GOT3 (cell line): ENCODE data around the gene DUOX2.
"Not testable (repeated sequence)": the region's sequence is repeated elsewhere in the genome, so short reads cannot be mapped to it uniquely, and the experiment has no call there.

Experiments used
- DNase-seq: peaks from one replicate; lab custom pipeline; 2025; ENCODE audit warnings: mixed read lengths; lab: John Stamatoyannopoulos, UW

Gene DUOX2

DNA sequence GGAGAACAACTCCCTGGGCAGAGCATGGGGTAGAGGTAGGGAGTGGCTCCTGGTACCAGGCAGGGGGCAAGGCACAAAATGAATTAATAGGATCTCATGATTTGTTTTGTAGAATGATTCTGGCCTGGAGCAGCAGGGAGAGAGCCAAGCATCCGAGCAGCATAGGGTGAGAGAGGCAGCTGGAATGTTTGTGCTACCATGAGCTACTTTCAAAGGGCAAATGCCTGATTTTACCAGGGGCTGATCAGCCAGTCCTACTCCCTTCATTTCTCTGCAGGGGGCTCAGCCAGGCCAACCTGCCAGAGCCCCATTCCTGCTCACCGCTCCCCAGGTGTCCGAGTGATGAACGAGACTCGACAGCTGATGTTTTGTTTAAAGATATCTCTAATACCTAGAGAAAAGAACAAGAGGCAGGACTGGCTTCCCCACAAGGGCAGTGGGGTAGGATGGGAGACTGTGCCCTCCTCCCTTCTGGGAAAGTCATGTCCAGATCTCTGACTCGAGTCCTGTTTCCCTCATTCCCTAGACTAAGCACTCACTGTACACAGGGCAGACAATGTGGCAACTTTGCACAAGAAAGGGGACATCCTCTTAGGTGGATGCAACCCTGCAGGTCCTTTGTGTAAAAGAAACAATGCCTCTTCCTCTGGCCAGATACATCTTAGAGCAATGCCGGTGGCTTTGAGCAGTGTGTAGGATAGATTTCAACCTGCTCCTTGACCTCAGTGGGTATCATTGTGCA lies 12.9 kb downstream of the DUOX2 start:
- no peak for DNase-seq

DNA sequence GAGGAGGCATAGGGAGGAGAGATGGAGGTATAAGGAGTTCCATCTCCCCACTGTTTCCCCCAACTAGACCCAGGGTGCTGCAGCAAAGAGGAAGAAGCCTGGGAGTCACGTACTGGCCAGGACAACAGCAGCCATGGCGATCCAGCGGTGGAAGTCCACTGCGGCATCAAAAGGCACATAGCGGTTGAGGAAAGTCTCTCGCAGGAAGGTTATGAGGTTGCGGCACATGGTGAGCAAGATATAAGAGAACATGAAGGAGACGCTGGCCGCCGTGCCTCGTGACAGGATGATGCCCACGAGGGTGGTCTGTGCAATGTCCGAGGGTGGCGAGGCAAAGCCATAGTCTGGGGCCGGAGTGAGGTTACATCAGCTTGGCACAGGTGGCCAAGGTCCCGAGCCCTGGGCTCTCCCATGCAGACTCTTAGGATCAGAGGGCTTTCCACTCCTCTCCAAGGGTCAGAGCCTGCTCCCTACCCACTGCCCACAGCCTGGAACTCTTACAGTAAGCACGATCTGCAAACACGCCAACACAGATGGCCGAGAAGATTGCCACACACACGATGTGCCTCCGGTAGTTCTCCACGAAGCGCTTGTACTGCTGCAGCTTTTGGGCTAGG lies 14.3 kb downstream of the DUOX2 start:
- DNase-seq, result no peak

DNA sequence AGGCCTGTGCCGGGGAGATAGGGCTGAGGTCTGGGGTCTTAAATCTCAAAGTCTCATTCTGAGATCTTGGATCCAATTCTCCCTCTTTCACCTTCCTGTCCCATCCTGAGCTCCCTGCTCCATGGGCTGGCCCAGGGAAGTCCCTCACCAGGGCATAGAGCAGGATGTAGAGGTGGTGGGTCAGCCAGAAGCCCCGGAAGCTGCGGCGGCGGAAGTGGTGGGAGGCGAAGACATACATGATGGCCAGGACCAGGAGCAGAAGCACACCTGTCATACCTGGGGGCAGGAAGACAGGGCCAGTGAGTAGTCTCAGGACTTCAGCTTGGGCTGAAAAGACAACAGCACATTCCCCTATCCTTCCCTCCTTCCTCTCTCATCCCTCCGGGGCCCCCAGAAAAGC lies 16.5 kb downstream of the DUOX2 start:
- no peak for DNase-seq

DNA sequence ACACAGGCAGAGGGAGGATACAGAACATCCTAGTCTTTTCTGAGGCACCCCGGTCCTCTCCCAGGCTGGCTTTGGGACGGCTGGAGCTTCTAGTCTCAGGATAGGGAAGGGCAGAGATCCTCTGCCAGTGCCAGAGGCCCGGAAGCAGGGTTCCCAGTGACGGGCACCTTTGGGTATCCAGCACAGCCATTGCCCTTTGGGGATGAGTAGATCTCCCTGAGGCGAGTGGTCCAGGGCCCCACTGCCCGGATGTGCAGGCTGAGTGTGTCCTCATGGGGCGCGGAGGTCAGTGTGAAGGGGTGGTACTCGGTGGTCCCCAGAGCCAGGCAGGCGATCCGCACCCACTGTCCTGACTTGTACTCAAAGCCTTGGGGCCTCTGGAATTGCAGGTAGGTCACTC lies 18.3 kb downstream of the DUOX2 start:
- no peak for DNase-seq

DNA sequence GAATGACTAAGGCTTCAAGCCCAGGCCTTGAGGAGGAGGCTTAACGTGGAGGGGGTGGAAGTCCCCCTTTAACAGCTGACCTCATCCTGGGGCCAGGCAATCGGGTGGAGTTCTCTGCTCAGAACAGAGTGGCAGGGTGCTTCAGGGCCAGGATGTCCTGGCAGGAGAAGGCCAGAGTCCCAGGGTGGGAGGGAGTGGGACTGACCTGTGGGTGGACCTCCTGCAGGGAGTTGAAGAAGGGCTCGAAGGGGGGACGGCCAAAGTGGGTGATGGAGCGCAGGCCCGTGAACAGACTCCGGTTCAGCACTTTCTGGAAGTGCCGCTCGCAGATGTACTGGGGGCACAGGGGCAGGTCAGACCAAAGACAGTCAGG lies 19.6 kb downstream of the DUOX2 start:
- no peak for DNase-seq

DNA sequence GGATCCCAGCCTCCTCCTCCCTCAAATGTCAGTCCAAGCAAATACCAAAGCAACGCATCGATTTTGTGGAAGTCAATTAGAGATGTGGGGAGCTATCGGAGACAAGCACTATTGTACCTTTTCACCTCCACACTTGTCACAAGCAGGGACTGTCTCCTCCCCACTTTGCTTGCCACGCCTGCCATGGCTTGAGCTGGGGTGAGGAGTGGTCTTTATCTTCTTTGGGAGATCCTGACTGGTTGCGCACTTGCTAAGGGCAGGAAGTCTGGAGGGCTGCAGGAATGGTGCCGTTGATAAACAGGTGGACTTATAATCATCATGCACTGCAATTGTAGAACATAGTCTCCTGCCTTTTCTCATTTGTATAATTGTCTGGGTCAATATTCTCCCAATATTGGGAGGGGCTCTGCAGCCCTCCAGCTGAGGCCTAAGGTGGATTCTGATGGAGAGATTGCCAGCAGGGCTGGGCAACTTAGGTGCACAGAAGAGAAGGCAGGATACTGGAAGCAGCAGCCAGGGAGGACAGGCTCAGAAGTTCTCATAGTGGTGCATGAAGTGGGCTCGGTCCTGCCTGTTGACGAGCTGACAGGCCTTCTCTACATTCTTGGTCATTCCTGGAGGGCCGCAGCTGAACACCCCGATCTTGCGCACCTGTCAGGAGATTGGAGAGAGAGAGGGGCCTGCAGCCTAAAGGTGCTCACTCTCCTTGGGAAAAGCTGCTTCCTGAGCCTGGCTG lies 20.2 kb downstream of the DUOX2 start:
- DNase-seq, result no peak

DNA sequence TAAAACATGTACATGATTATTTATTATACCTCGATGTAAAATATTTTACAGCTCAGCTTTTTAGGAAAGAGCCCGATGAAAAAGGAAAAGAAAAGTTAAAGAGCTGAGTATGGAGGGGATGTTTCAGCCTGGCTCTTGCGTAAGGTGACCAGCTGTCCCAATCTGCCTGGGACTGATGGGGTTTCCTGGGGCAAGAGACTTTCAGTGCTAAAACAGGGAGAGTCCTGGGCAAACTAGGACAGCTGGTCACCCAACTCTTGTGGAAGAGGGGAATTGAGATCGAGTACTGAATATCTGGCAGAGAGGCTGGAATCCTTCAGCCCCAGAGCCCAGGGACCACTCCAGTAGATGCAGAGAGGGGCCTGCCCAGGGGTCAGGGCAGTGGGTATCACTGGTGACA lies 21.0 kb downstream of the DUOX2 start:
- no peak for DNase-seq

DNA sequence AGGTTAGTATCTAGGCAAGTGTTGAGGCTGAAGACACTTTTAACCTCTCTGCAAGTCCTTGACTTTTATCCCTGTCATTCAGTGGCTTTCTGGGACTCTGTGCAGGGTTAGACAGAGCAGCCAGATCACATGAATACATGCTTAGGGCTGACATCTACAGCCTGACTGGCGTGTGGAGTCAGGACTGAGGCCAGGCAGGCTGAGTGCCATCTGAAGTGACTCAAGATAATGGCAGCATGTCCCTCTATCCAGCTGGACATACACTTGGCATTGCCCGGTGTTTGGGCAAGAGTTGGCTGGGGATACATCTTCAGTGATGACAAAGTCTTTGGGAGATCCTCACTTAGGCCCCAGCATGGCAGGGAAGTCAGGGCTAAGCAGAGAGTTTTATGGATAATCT lies 22.4 kb downstream of the DUOX2 start:
- DNase-seq, result no peak

DNA sequence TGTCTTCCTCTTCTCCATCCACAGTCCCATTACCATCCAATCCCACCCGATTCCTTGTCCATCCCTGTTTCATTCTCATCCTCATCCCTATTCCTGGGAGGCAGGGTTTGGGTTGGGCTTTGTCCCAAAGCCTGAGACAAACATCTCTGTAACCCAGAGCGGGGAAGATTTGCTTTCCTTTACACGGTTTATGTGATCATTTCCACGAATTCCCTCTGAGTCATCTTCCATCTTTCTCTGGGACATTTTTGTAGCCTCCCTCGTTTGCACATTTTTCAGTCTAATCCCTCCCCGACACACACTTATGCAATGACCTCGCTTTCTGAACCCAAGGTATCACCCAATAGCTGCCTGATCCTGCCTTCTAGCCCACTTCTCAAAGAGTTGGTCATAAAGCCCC lies 22.8 kb downstream of the DUOX2 start:
- no peak for DNase-seq

DNA sequence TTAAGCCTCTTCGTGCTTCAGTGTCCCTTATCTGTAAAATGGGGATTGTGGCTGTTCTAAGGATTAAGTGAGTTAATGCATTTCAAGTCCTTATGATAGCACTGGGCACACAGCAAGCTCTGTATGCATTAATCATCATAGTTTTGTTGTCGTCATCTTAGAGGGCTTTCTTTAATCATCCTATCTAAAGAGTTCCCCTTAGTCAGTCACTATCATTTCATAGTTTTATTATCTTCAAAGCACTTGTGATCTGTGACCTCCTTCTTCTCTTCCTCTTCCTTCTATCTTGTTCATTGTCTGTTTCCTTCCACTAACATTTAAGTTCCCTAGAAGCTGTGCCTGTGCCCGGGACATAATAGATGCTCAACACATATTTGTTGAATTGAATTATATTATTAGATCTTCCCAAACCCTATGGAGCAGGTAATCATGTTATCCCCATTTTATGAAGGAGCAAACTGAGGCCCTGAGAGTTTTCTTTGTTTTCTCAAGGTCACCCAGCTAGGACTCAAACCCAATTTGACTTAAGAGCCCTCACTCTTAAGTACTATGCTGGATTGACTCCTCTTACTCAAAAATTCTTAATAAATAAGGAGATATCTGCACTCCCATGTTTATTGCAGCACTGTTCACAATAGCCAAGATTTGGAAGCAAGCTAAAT lies 24.1 kb downstream of the DUOX2 start:
- no peak for DNase-seq

DNA sequence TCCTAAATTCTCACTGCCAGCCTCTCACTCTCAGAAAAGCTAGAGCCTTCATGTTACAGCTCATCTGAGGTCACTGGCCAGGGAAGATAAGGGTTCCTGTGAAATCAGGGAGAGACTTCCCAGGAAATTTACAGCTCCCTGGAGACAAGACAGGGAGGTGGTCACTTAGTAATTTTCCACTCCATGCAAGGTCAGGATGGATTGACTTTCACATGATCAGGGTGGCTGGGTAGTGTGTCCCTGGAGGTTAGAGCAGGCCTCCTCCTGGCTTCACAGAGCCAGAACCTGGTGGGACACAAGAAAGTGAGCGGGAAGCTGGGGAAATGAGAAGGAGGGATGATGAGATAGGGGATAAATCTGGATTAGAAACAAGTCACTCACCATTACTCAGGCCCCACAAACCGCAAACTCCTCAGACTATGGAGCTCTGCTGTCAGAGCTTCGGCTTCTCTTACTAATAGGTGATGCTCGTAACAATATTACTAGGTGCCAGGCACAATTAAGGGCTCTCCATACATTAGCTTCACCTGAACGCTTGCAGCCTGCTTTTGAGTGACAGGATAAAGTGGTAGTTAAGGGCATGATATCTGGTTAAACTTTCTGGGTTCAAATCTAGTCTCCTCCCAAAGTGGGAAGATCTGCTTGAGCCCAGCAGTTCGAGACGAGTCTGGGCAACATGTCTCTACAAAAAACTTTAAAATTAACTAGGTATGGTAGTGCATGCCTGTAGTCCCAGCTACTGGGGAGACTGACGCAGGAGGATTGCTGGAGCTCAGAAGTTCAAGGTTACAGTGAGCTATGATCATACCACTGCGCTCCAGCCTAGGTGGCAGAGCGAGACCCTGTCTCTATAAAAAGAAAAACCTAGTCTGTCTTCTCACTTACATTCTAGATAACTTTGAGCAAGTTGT lies 24.9 kb downstream of the DUOX2 start:
- DNase-seq, result no peak

DNA sequence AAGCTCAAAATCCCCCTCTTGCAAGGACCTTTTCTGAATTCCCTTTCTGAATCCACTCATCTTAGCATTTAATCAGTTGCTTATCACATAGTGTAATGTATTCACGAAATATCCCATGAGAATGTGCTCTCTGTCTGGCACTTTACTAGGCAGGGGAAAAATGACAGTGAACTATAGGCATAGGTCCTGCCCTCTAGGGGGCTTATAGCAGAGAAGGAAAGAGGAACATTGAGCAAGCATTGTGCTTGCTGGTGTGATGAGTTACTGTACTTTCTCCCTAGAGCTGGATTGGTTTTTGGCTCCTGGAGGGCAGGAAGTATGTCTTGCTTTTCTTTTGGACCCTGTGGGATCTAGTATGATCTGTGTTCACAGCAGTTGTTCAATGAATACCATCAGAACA lies 26.5 kb downstream of the DUOX2 start:
- DNase-seq, result no peak

DNA sequence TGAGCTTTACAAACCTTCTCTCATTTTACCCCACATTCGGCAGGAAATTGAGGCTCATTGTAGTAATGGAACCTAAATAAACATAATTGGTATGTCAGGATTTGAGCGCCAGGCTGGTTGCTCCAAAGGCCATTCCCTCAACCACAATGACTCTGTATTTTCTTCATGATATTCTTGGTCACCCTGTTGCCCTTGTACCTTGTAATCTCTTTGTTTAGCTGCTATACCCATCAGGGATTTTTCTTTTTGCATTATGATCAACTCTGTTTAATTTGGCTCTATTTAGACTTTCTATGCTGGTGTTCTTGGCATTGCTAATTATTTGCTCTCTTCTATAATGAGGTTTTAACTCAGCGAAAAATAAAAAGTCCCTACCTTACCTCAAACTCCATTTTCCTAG lies 29.8 kb downstream of the DUOX2 start:
- DNase-seq, result no peak

DNA sequence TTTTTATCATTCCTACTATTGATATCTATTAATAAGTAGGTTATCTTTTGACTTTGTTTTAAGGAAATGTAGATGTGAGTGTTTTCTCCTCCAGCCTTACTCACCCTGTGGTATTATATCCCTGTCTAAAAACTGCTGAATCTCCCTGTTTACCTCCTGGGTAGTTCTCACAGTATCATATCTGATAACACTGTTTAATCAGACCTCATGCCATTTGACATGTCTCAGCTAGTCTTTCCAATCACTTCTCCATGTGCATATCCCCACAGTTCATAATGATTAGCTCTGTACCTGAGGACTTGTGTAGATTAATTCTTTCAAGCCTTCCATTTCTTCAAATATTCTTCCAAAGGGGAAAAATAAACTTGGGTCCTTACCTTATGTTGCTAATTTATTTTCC lies 30.7 kb downstream of the DUOX2 start:
- DNase-seq, result no peak

DNA sequence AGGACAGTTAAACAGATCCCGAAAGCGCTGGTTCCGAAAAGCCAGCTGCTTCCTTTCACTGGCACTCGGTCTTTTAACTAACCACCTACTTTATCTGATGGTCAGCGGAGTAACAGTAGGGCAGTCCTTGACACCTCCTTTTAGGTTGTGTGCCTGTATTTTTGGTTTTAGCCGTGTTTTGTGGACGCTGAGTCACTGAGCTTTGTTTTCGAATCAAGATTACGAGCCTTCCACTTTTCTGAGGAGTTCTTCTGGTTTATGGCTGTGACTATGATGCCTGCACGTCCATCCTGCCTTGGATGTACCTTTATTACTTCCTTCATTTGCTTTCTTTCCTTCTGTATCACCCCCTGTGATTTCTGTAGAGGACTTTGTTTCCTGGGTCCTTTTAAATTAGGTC lies 31.6 kb downstream of the DUOX2 start:
- DNase-seq, result not testable (repeated sequence)

DNA sequence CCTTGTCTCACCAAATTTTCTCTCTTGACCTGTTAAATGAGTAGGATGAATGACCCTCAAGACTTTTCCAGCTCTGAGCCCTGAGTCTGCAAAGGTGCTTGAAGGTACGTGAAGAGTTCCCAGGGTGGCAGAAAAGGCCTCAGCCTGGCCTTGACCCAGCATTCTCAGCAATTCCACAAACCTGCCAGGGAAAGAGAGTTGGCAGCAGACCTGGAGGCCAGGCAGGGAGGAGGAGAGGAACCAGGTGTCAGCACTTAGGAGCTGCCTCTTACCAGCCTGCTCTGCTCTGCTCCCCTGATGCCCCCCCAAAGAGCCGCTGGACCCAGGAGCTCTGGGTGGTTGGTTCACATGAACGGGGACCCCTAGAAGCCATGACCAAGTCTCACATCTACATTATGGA lies 33.4 kb downstream of the DUOX2 start:
- not testable (repeated sequence) for DNase-seq

DNA sequence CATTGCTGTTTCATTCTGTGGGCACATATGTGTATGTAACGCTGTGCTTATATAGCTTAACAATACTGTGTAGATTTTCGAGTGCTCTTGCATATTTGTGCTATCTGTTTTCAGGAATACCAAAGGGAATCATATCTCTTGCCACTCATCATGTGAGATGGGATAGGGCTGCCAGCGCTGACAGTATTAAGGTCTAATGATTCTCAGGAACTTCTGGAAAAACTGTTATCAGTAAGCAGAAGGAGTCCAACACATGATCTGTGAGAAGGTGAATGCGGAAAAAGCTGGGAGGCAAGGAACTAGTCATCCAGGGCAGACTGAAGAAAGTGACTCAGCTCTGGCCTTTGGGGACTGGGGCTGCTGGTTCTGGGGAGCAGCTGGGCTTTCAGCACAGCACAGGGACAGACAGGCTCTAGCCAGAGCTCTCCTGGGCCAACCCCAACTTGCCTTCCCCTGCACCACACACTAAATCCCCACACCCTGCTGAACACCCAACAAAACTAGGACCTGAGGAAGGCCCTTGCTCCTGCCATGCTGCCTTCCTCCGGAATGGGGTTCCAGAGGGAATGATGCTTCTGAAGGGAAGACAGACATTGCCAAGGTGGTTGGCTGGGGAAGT lies 34.2 kb downstream of the DUOX2 start:
- DNase-seq, result not testable (repeated sequence)

DNA sequence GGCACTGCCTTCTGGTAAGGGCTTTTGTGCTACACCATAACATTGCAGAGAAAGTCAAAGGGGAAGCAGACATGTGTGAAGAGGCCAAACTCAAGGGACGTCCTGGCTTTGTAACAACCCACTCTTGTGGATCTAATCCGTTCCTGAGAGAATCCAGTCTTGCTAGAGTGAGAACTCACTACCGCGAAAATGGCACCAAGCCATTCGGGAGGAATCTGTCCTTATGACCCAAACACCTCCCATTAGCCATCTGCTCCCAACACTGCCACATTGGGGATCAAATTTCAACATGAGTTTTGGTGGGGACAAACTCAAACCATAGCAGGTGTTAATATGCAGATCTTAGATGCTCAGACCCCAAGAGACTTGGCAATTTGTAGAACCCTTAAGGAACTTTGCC lies 34.8 kb downstream of the DUOX2 start:
- DNase-seq, result not testable (repeated sequence)

DNA sequence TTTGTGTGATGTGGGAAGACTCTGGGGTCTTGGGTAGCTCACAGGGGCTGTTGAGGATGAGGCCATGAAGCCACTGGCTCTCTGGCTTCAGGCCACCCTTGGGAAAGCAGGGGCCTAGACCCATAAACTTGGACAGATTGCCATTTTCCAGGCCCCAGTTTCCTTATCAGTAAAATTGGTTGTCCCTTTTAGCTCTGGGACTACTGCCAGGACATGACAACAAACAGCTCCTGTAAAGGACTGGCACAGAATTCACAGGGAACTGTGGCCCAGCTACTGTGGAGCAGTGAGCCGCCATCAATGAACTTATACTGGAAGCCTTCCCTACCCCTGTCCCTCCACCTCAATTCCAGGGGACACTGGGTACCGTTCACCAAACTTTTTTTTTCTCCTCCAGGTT lies 36.6 kb downstream of the DUOX2 start:
- DNase-seq, result not testable (repeated sequence)

DNA sequence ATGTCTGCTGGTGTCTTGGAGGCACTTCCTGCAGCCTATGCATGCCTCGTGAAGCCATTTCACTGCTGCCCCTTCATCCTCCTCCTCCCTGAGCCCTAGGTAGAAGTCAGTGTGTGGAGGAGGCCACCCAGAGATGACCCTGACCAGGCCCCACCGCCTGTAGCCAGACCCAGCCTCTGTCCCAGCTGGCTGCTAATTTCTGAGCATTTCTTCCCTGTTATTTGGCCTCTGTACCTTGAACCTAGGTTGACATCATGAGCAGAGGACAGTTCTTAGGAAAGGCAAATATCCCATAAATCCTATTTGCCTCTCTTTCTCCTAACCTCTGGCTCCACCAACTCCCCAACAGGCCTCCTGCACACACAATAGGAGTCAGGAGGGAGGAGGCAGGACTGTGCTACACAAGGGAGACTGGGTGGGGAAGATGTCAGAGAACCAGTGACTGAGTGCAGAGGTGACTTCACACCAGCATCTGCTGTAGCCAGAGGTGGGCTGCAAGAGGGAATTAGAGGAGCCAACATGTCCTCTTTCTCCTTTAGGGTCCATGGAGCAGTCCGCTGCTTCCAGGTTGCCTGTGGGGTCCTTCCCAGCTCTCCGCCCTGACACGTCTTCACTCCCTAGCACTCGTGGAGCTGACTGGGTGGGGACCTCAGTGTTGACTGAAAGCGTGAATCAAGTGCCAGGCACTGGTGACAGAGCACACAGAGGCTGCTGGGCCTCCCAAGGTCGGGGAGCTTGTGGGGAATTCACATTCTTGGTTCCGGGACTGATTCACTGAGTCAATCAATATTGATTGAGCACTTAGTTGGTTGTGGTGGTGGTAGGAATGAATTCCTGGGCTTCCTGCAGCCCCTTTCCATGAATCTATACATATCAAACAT lies 38.3 kb downstream of the DUOX2 start:
- DNase-seq, result not testable (repeated sequence)
